Breast epithelium (tissue), 3 donors: ENCODE data around the gene WDR70.

ENCODE experiments used
- CTCF ChIP-seq, 3 donors: fragments of 450-650 bp; IDR thresholded peaks; one replicate each; pipeline ENCODE4 v1.5.1; 2016 to 2017; ENCODE audit warnings: antibody characterized with exemption in 3 of 3, mild to moderate bottlenecking in 3 of 3, moderate library complexity in 3 of 3
- POLR2A ChIP-seq: fragments of 450-650 bp; IDR thresholded peaks from one replicate; pipeline ENCODE4 v1.6.1; 2016; ENCODE audit warnings: antibody characterized with exemption, mild to moderate bottlenecking, moderate library complexity
- POLR2AphosphoS5 ChIP-seq, 3 donors: sonication (generic); formaldehyde crosslinking; IDR thresholded peaks; one replicate each; pipeline ENCODE4 v1.6.1; 2017; ENCODE audit warnings: antibody characterized with exemption in 3 of 3

GRCh38 chr5:37370864-37371726 lies 8.0 kb upstream of the WDR70 start, which contains the start of gene NUP155:
- TF ChIP-seq CTCF (IDR thresholded peaks at IDR 0.05) (peak in 1 of 3 donors; percentile 17), POLR2AphosphoS5 (IDR thresholded peaks at IDR 0.05) (peak; percentile 86 to 92 (median 88)), POLR2A (peak; percentile 36)
